Measurements from ENCODE around the gene GLI3. TPM values are rescaled to one million over a fixed set of nuclear protein-coding genes. Genes with fewer than 3 reads are reported as not detected.

GLI3 gene
- polyA plus RNA-seq, 1 experiment = 6.0 TPM

- Histone ChIP-seq H3K4me3 (ENCODE audit: low read depth, low read length) (no peak overlapping the region), H3K27me3 (ENCODE audit: control insufficient read depth, insufficient read depth, low read length) (no peaks in the 10 kb centered on the region), H3K27ac (ENCODE audit: low read depth, low read length) (no peak overlapping the region), H3K9me3 (ENCODE audit: control insufficient read depth, insufficient read depth, low read length) (no peaks in the 10 kb centered on the region)
- DNase-seq (ENCODE audit: low read depth, low spot score) = no peak
- ChIA-PET CTCF (no interaction called here), POLR2A (no interaction called here)
- no peak for TF ChIP-seq CTCF (IDR thresholded peaks at IDR 0.05; ENCODE audit: low read depth, low read length)
Observed at GRCh38 chr7:42156291-42156865, 80.6 kb downstream of the GLI3 start.

GRCh38 chr7:42155584-42156290 is 81.3 kb downstream of the GLI3 start:
- no peak for DNase-seq (ENCODE audit: low read depth, low spot score)
- no peak for TF ChIP-seq CTCF (IDR thresholded peaks at IDR 0.05; ENCODE audit: low read depth, low read length)
- Histone ChIP-seq H3K4me3 (ENCODE audit: low read depth, low read length) (no peak overlapping the region), H3K9me3 (ENCODE audit: control insufficient read depth, insufficient read depth, low read length) (no peaks in the 10 kb centered on the region), H3K27me3 (ENCODE audit: control insufficient read depth, insufficient read depth, low read length) (no peaks in the 10 kb centered on the region), H3K27ac (ENCODE audit: low read depth, low read length) (no peak overlapping the region)
- ChIA-PET CTCF (interaction anchor here (0.6 to 0.8 kb wide), 2 partner anchors 68 to 212 kb away, joined by 3 to 5 read pairs; no protein-coding TSS in a partner anchor), POLR2A (no interaction called here)

GRCh38 chr7:42154173-42154572 is 82.8 kb downstream of the GLI3 start:
- TF ChIP-seq CTCF (IDR thresholded peaks at IDR 0.05; ENCODE audit: low read depth, low read length) = no peak
- no peaks in the 10 kb centered on the region for H3K9me3 ChIP-seq (ENCODE audit: control insufficient read depth, insufficient read depth, low read length)
- CTCF ChIA-PET = no interaction called here
- H3K27ac ChIP-seq (ENCODE audit: low read depth, low read length) = no peak overlapping the region
- H3K27me3 ChIP-seq (ENCODE audit: control insufficient read depth, insufficient read depth, low read length) = no peaks in the 10 kb centered on the region
- POLR2A ChIA-PET = no interaction called here
- no peak for DNase-seq (ENCODE audit: low read depth, low spot score)
- H3K4me3 ChIP-seq (ENCODE audit: low read depth, low read length) = no peak overlapping the region

GRCh38 chr7:42152329-42153205 is 84.4 kb downstream of the GLI3 start:
- H3K4me3 ChIP-seq (ENCODE audit: low read depth, low read length) = no peak overlapping the region

More at GRCh38 chr7:42152329-42153205, 84.4 kb downstream of the GLI3 start:
- 0 out of 2 replicates have a peak, but pooled peaks have one; percentile 2 for TF ChIP-seq CTCF (IDR thresholded peaks at IDR 0.05; ENCODE audit: low read depth, low read length)
- Histone ChIP-seq H3K27me3 (ENCODE audit: control insufficient read depth, insufficient read depth, low read length) (no peaks in the 10 kb centered on the region), H3K9me3 (ENCODE audit: control insufficient read depth, insufficient read depth, low read length) (no peaks in the 10 kb centered on the region), H3K27ac (ENCODE audit: low read depth, low read length) (no peak overlapping the region)
- ChIA-PET CTCF (no interaction called here), POLR2A (no interaction called here)
- DNase-seq (ENCODE audit: low read depth, low spot score) = no peak

Measured in AG04450 (cell line).